ENCODE results near the gene INPP5D. TPM values are rescaled to one million over a fixed set of nuclear protein-coding genes. Genes with fewer than 3 reads are reported as not detected.

The INPP5D gene
- total RNA-seq, 1 donor from 2014 or later, result 8.9 TPM

- no peak overlapping the region for H3K27ac Mint-ChIP-seq
- DNase-seq (ENCODE audit: low spot score in 2 of 2, unreplicated experiment in 2 of 2), result no peak
- no peaks in the 10 kb centered on the region for H3K9me3 Mint-ChIP-seq
- no peak for TF ChIP-seq CTCF (IDR thresholded peaks at IDR 0.05; ENCODE audit: unreplicated experiment)
- no peaks in the 10 kb centered on the region for H3K36me3 Mint-ChIP-seq
- no peaks in the 10 kb centered on the region for H3K4me1 Mint-ChIP-seq
- H3K4me3 Mint-ChIP-seq, result no peak overlapping the region
- H3K27me3 Mint-ChIP-seq (ENCODE audit: low read depth), result no peaks in the 10 kb centered on the region
Measured at GRCh38 chr2:233234996-233235395, 174.9 kb downstream of the INPP5D start.

GRCh38 chr2:233235977-233236376, 175.8 kb downstream of the INPP5D start:
- no peak for TF ChIP-seq CTCF (IDR thresholded peaks at IDR 0.05; ENCODE audit: unreplicated experiment)
- Mint-ChIP-seq H3K36me3 (no peaks in the 10 kb centered on the region), H3K9me3 (no peaks in the 10 kb centered on the region), H3K4me3 (no peak overlapping the region), H3K4me1 (no peaks in the 10 kb centered on the region), H3K27ac (no peak overlapping the region), H3K27me3 (ENCODE audit: low read depth) (no peaks in the 10 kb centered on the region)
- no peak for DNase-seq (ENCODE audit: low spot score in 2 of 2, unreplicated experiment in 2 of 2)

- H3K4me1 Mint-ChIP-seq, result no peaks in the 10 kb centered on the region
- peaks cover under 1% of the 10 kb centered on the region for H3K27me3 Mint-ChIP-seq (ENCODE audit: low read depth)
- H3K36me3 Mint-ChIP-seq, result no peaks in the 10 kb centered on the region
- no peak overlapping the region for H3K27ac Mint-ChIP-seq
- TF ChIP-seq CTCF (IDR thresholded peaks at IDR 0.05; ENCODE audit: unreplicated experiment), result no peak
- no peaks in the 10 kb centered on the region for H3K9me3 Mint-ChIP-seq
- DNase-seq (ENCODE audit: low spot score in 2 of 2, unreplicated experiment in 2 of 2), result no peak
- H3K4me3 Mint-ChIP-seq, result no peak overlapping the region
Measured at GRCh38 chr2:233236820-233237589, 176.9 kb downstream of the INPP5D start.

- Mint-ChIP-seq H3K4me3 (no peak overlapping the region), H3K27ac (no peak overlapping the region), H3K9me3 (no peaks in the 10 kb centered on the region), H3K36me3 (no peaks in the 10 kb centered on the region), H3K4me1 (no peaks in the 10 kb centered on the region), H3K27me3 (ENCODE audit: low read depth) (peaks cover 1% of the 10 kb centered on the region)
- no peak for TF ChIP-seq CTCF (IDR thresholded peaks at IDR 0.05; ENCODE audit: unreplicated experiment)
- no peak for DNase-seq (ENCODE audit: low spot score in 2 of 2, unreplicated experiment in 2 of 2)
Measured at GRCh38 chr2:233240897-233241296, 180.8 kb downstream of the INPP5D start.

GRCh38 chr2:233241803-233242202, 181.7 kb downstream of the INPP5D start:
- no peak for DNase-seq (ENCODE audit: low spot score in 2 of 2, unreplicated experiment in 2 of 2)
- Mint-ChIP-seq H3K4me3 (no peak overlapping the region), H3K9me3 (no peaks in the 10 kb centered on the region), H3K27me3 (ENCODE audit: low read depth) (peaks cover 1% of the 10 kb centered on the region), H3K36me3 (no peaks in the 10 kb centered on the region), H3K4me1 (no peaks in the 10 kb centered on the region), H3K27ac (no peak overlapping the region)
- TF ChIP-seq CTCF (IDR thresholded peaks at IDR 0.05; ENCODE audit: unreplicated experiment), result no peak
